Transverse colon (tissue), 4 donors: Measurements from ENCODE around the gene PLXDC2.

ENCODE experiments used
- CTCF ChIP-seq, 5 experiments: fragments of 200-600 bp in 3 of 5; fragments of 450-650 bp in 2 of 5; sonication (generic) in 3 of 5; IDR thresholded peaks; 1 replicate in 2 of 5; 2 replicates in 3 of 5; pipeline ENCODE4 v1.5.1; 2016 to 2017; ENCODE audit warnings: antibody characterized with exemption in 5 of 5, inconsistent platforms in 3 of 5, mild to moderate bottlenecking in 2 of 5, moderate library complexity in 1 of 5
- POLR2A ChIP-seq: fragments of 450-650 bp; IDR thresholded peaks from one replicate; pipeline ENCODE4 v1.6.1; 2016; ENCODE audit warnings: antibody characterized with exemption, mild to moderate bottlenecking, moderate library complexity
- POLR2AphosphoS5 ChIP-seq, 3 donors: sonication (generic); formaldehyde crosslinking; IDR thresholded peaks; one replicate each; pipeline ENCODE4 v1.6.1; 2016; ENCODE audit warnings: antibody characterized with exemption in 3 of 3

GRCh38 chr10:19825700-19826099 lies 9.5 kb downstream of the PLXDC2 start:
- TF ChIP-seq CTCF (IDR thresholded peaks at IDR 0.05): no peak
- TF ChIP-seq POLR2A: no peak
- TF ChIP-seq POLR2AphosphoS5 (IDR thresholded peaks at IDR 0.05): no peak
